H1 (cell line): Measurements from ENCODE around the gene CD247. TPM values are rescaled to one million over a fixed set of nuclear protein-coding genes. Genes with fewer than 3 reads are reported as not detected.

Source experiments
- CTCF ChIA-PET: fragments of 300-600 bp; sonication (Branson Sonifier 250); formaldehyde crosslinking; loops from one replicate; lab custom pipeline; 2021; ENCODE audit not compliant: partially characterized antibody; lab: Charles Lee
- POLR2A ChIA-PET: fragments of 300-600 bp; sonication (Branson Sonifier 250); formaldehyde crosslinking; loops from one replicate; lab custom pipeline; 2021; ENCODE audit warnings: inconsistent platforms; ENCODE audit not compliant: partially characterized antibody; lab: Charles Lee
- DNase-seq, 2 experiments: peaks; one replicate each; pipeline versions ENCODE4 v3.0.0 to v3.0.0-alpha.2; 2010 to 2022; ENCODE audit warnings: low spot score in 2 of 2, low read depth in 1 of 2, mixed read lengths in 1 of 2
- FAIRE-seq: peaks from 2 replicates; lab custom pipeline; 2011; peaks lifted over from hg19 to GRCh38; lab: Jason Lieb, UNC
- H2AFZ ChIP-seq: 2 replicates; pipeline ENCODE4 v1.8.1; 2012; ENCODE audit warnings: low read length, inconsistent platforms
- H2AK5ac ChIP-seq: 2 replicates; pipeline ENCODE4 v1.6.1; 2013; ENCODE audit warnings: low read depth, low read length
- H2BK120ac ChIP-seq: replicated peaks from 2 replicates; pipeline ENCODE3; 2013; ENCODE audit warnings: low read depth, low read length, inconsistent platforms
- H2BK12ac ChIP-seq: 2 replicates; pipeline ENCODE4 v1.6.1; 2013; ENCODE audit warnings: low read depth, low read length
- H2BK15ac ChIP-seq: 2 replicates; pipeline ENCODE4 v1.6.1; 2013; ENCODE audit warnings: low read length
- H2BK20ac ChIP-seq: 2 replicates; pipeline ENCODE4 v1.6.1; 2013; ENCODE audit warnings: low read length
- H2BK5ac ChIP-seq: 2 replicates; pipeline ENCODE4 v1.6.1; 2013; ENCODE audit warnings: low read depth, low read length
- H3K14ac ChIP-seq: 2 replicates; pipeline ENCODE4 v1.6.1; 2013; ENCODE audit warnings: inconsistent platforms; ENCODE audit not compliant: insufficient read length
- H3K18ac ChIP-seq: 2 replicates; pipeline ENCODE4 v1.6.1; 2013; ENCODE audit warnings: low read length; ENCODE audit errors: extremely low read depth
- H3K23ac ChIP-seq: 2 replicates; pipeline ENCODE4 v1.6.1; 2013; ENCODE audit warnings: inconsistent platforms; ENCODE audit not compliant: insufficient read length
- H3K23me2 ChIP-seq: 2 replicates; pipeline ENCODE4 v1.6.1; 2013; ENCODE audit warnings: low read depth, low read length
- H3K27ac ChIP-seq: 2 replicates; pipeline ENCODE4 v1.6.1; 2011; ENCODE audit warnings: low read depth, low read length, inconsistent platforms
- H3K27me3 ChIP-seq, 4 experiments: replicated peaks in 1 of 4; 1 replicate in 1 of 4; 2 replicates in 3 of 4; pipeline versions ENCODE4 v1.6.1 to v1.8.1; 2011 to 2013; ENCODE audit warnings: low read length in 3 of 4, mild to moderate bottlenecking in 3 of 4, inconsistent platforms in 2 of 4, mixed read lengths in 2 of 4, moderate library complexity in 1 of 4; ENCODE audit not compliant: control insufficient read depth in 3 of 4, insufficient read depth in 3 of 4; ENCODE audit errors: extremely low read depth in 1 of 4
- H3K36me3 ChIP-seq, 4 experiments: 2 replicates each; pipeline versions ENCODE4 v1.6.1 to v1.8.1; 2011 to 2013; ENCODE audit warnings: mild to moderate bottlenecking in 4 of 4, low read length in 3 of 4, moderate library complexity in 2 of 4, control low read depth in 1 of 4, inconsistent platforms in 1 of 4; ENCODE audit not compliant: insufficient read depth in 4 of 4, control insufficient read depth in 2 of 4
- H3K4ac ChIP-seq: replicated peaks from 2 replicates; pipeline ENCODE3; 2013; ENCODE audit warnings: low read length, low read depth, mixed read lengths, inconsistent platforms; ENCODE audit not compliant: insufficient read length
- H3K4me1 ChIP-seq, 4 experiments: replicated peaks in 1 of 4; 1 replicate in 1 of 4; 2 replicates in 3 of 4; pipeline versions ENCODE4 v1.6.1 to v1.8.1; 2011 to 2013; ENCODE audit warnings: low read length in 3 of 4, inconsistent platforms in 2 of 4, mixed read lengths in 1 of 4; ENCODE audit not compliant: insufficient read depth in 4 of 4, control insufficient read depth in 3 of 4
- H3K4me2 ChIP-seq, 2 experiments: 2 replicates each; pipeline versions ENCODE4 v1.6.1 to v1.8.1; 2011 to 2013; ENCODE audit warnings: low read depth in 2 of 2, low read length in 2 of 2, control low read depth in 1 of 2, inconsistent platforms in 1 of 2, mild to moderate bottlenecking in 1 of 2; ENCODE audit not compliant: insufficient read depth in 1 of 2
- H3K4me3 ChIP-seq, 4 experiments: fragments of 200-600, 300-600 bp in 1 of 4; sonication (generic), shearing (Covaris generic), sonication (Bioruptor Twin) in 1 of 4; 2 replicates each; pipeline versions ENCODE4 v1.5.1 to v1.8.1; 2011 to 2016; ENCODE audit warnings: low read length in 4 of 4, low read depth in 3 of 4, control low read depth in 2 of 4, inconsistent platforms in 2 of 4, mild to moderate bottlenecking in 2 of 4, mixed read lengths in 1 of 4, moderate library complexity in 1 of 4; ENCODE audit not compliant: insufficient read depth in 2 of 4; ENCODE audit errors: extremely low read depth in 1 of 4
- H3K56ac ChIP-seq: replicated peaks from 2 replicates; pipeline ENCODE3; 2013; ENCODE audit warnings: low read depth, mild to moderate bottlenecking, mixed read lengths, low read length, inconsistent platforms; ENCODE audit not compliant: insufficient read length
- H3K79me1 ChIP-seq: 2 replicates; pipeline ENCODE4 v1.6.1; 2013; ENCODE audit warnings: low read depth, low read length, control low read depth
- H3K79me2 ChIP-seq, 2 experiments: 2 replicates each; pipeline versions ENCODE4 v1.6.1 to v1.8.1; 2012 to 2013; ENCODE audit warnings: low read length in 2 of 2, mild to moderate bottlenecking in 2 of 2, inconsistent platforms in 1 of 2; ENCODE audit not compliant: insufficient read depth in 2 of 2, control insufficient read depth in 1 of 2
- H3K9ac ChIP-seq, 4 experiments: replicated peaks in 1 of 4; 1 replicate in 1 of 4; 2 replicates in 3 of 4; pipeline versions ENCODE4 v1.6.1 to v1.8.1; 2011 to 2013; ENCODE audit warnings: low read depth in 3 of 4, low read length in 3 of 4, control low read depth in 2 of 4, mild to moderate bottlenecking in 2 of 4, moderate library complexity in 2 of 4, inconsistent platforms in 1 of 4; ENCODE audit errors: extremely low read depth in 1 of 4
- H3K9me3 ChIP-seq, 2 experiments: 2 replicates each; pipeline versions ENCODE4 v1.6.1 to v1.8.1; 2012 to 2013; ENCODE audit warnings: mild to moderate bottlenecking in 2 of 2, moderate library complexity in 2 of 2, control low read depth in 1 of 2, inconsistent platforms in 1 of 2, low read depth in 1 of 2, low read length in 1 of 2, mixed read lengths in 1 of 2; ENCODE audit not compliant: insufficient read depth in 2 of 2
- H4K20me1 ChIP-seq, 2 experiments: replicated peaks in 1 of 2; 2 replicates each; pipeline versions ENCODE3 to v1.8.1; 2011 to 2013; ENCODE audit warnings: inconsistent platforms in 2 of 2, low read length in 2 of 2, mild to moderate bottlenecking in 1 of 2; ENCODE audit not compliant: insufficient read depth in 2 of 2, control insufficient read depth in 1 of 2
- H4K5ac ChIP-seq: 2 replicates; pipeline ENCODE4 v1.6.1; 2013; ENCODE audit warnings: low read length, low read depth, mixed read lengths, inconsistent platforms; ENCODE audit not compliant: insufficient read length
- H4K8ac ChIP-seq: 2 replicates; pipeline ENCODE4 v1.8.0; 2013; ENCODE audit warnings: mild to moderate bottlenecking, moderate library complexity, low read length, inconsistent platforms; ENCODE audit not compliant: insufficient read depth; ENCODE audit errors: extremely low read depth
- H4K91ac ChIP-seq: replicated peaks from 2 replicates; pipeline ENCODE3; 2013; ENCODE audit warnings: low read length, mixed read lengths, inconsistent platforms; ENCODE audit not compliant: insufficient read length
- BCL11A ChIP-seq, 2 experiments: IDR thresholded peaks; one replicate each; pipeline ENCODE4 v1.6.1; 2011; ENCODE audit warnings: low read depth in 2 of 2, low read length in 2 of 2, mild to moderate bottlenecking in 2 of 2
- CEBPB ChIP-seq: IDR thresholded peaks from 2 replicates; pipeline ENCODE4 v1.6.1; 2012; ENCODE audit warnings: low read depth, low read length
- EGR1 ChIP-seq: IDR thresholded peaks from 2 replicates; pipeline ENCODE4 v1.6.1; 2011; ENCODE audit warnings: low read depth, low read length, borderline replicate concordance
- EP300 ChIP-seq, 2 experiments: IDR thresholded peaks; 1 replicate in 1 of 2; 2 replicates in 1 of 2; pipeline ENCODE4 v1.6.1; 2011 to 2012; ENCODE audit warnings: low read depth in 2 of 2, low read length in 2 of 2, mild to moderate bottlenecking in 2 of 2, borderline replicate concordance in 1 of 2, inconsistent platforms in 1 of 2, moderate library complexity in 1 of 2
- HDAC6 ChIP-seq: IDR thresholded peaks from one replicate; pipeline ENCODE4 v1.7.1; 2012; ENCODE audit warnings: low read depth, mild to moderate bottlenecking, inconsistent platforms, low read length, moderate library complexity
- POU5F1 ChIP-seq: IDR thresholded peaks from 2 replicates; pipeline ENCODE4 v1.6.1; 2011; ENCODE audit warnings: low read depth, mild to moderate bottlenecking, low read length, moderate library complexity
- SIX5 ChIP-seq: IDR thresholded peaks from 2 replicates; pipeline ENCODE4 v1.6.1; 2011; ENCODE audit warnings: mild to moderate bottlenecking, low read depth, low read length
- SP2 ChIP-seq: IDR thresholded peaks from 2 replicates; pipeline ENCODE4 v1.6.1; 2012; ENCODE audit warnings: mild to moderate bottlenecking, low read length, inconsistent platforms
- SUZ12 ChIP-seq: fragments of 200-600 bp; sonication (generic); IDR thresholded peaks from 2 replicates; pipeline ENCODE4 v1.6.1; 2012; ENCODE audit warnings: mild to moderate bottlenecking, inconsistent platforms, low read length, moderate library complexity, mixed read lengths
- TAF7 ChIP-seq: optimal IDR thresholded peaks from 2 replicates; pipeline ENCODE3; 2011; ENCODE audit warnings: low read depth, mild to moderate bottlenecking, inconsistent platforms, low read length, moderate library complexity, borderline replicate concordance
- WGBS, 2 experiments: shearing (Covaris generic) in 1 of 2; methylation state at CpG; one replicate each; pipeline versions ENCODE4 v1.1.6 to v1.1.7; 2013 to 2015; ENCODE audit warnings: low lambda C conversion rate in 2 of 2, mixed read lengths in 2 of 2, inconsistent platforms in 1 of 2, low coverage in 1 of 2, missing lambda C conversion rate in 1 of 2; ENCODE audit not compliant: insufficient replicate concordance in 2 of 2, insufficient coverage in 1 of 2, insufficient read length in 1 of 2; ENCODE audit errors: extremely low coverage in 1 of 2, missing lambda C conversion rate in 1 of 2; 5-methylcytosine and 5-hydroxymethylcytosine counted together
- polyA plus RNA-seq, 7 experiments: library from polyadenylated mRNA; depleted of rRNA in 3 of 7; stranded (reverse) in 5 of 7; unstranded in 2 of 7; fragments of >200 nt in 5 of 7; fragments of 200-250 nt in 2 of 7; gene quantifications; 1 replicate in 5 of 7; 2 replicates in 1 of 7; 4 replicates in 1 of 7; pipeline versions ENCODE4 v1.2.1 to v1.2.3, GENCODE V29; 2011 to 2013; ENCODE audit warnings: missing spikeins in 2 of 7, mixed read lengths in 2 of 7
- total RNA-seq: library from RNA; stranded (reverse); fragmentation: NEBNext Ultra II Directional; extraction: Animal tissue kit (Norgen Biotek cat#: 25700); gene quantifications from 2 replicates; pipeline ENCODE4 v1.2.1, GENCODE V29; 2021
- TF ChIP-seq, protein P1 (sequence below): IDR thresholded peaks from 2 replicates; pipeline ENCODE4 v1.6.1; 2012; ENCODE audit warnings: inconsistent platforms

Gene CD247
- total and polyA plus RNA-seq, 2 of the 8 experiments (the other 6 are each of a cell fraction or from before 2014, with no cell fraction given): 2.0 to 2.2 TPM

DNA sequence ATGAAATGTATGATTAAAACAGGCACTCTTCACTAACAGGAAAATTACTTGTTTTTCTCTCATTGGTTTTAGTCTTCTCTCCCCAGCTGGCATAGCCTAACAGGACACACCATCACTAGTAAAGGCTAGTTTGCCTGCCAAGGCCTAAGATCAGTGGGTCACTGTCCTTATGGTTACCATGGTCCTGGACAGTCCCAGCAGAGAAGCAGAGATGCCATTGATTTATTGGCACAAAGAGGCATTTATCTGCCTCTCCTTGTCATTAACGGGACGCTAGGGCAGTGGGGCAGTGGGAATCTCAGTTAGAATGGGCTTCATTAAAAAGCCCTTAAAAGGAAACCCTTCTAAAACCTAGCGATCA lies 13.9 kb downstream of the CD247 start:
- no peak overlapping the region for H3K56ac ChIP-seq
- H3K14ac ChIP-seq: no peak overlapping the region
- H4K91ac ChIP-seq: no peak overlapping the region
- DNase-seq (no peak), FAIRE-seq (no peak)
- no peak overlapping the region for H4K8ac ChIP-seq
- no peak overlapping the region for H2BK15ac ChIP-seq
- H3K4me1 ChIP-seq: peaks cover 4 to 12% (median 9%) of the 10 kb centered on the region in 4 experiments; a peak in 5 of 7 replicates
- H3K4me2 ChIP-seq: no peak overlapping the region
- no peak overlapping the region for H3K27ac ChIP-seq
- 87% methylated on average over 3 of the region's 3 CpGs; no CpG with 5 or more reads in 1 of the 2 experiments for WGBS, 2 experiments
- H3K9ac ChIP-seq: 0 out of 7 replicates have a peak overlapping the region, but pooled peaks of 1 of the 4 experiments have one; percentile 4
- no peak overlapping the region for H2BK20ac ChIP-seq
- no peaks in the 10 kb centered on the region for H3K9me3 ChIP-seq
- POLR2A ChIA-PET: no interaction called here
- no peaks in the 10 kb centered on the region for H3K79me1 ChIP-seq
- no peak overlapping the region for H3K4ac ChIP-seq
- H3K27me3 ChIP-seq: peaks cover 0 to 2% (median 0%) of the 10 kb centered on the region in 4 experiments; a peak in 1 of 7 replicates
- no peak overlapping the region for H4K5ac ChIP-seq
- no peak overlapping the region for H2AK5ac ChIP-seq
- H2BK120ac ChIP-seq: no peak overlapping the region
- H3K23ac ChIP-seq: no peak overlapping the region
- H3K23me2 ChIP-seq: no peaks in the 10 kb centered on the region
- no peak overlapping the region for H2BK5ac ChIP-seq
- H3K18ac ChIP-seq: no peak overlapping the region
- no peak overlapping the region for H3K4me3 ChIP-seq
- no peak overlapping the region for H2AFZ ChIP-seq
- no peak overlapping the region for H2BK12ac ChIP-seq
- no peaks in the 10 kb centered on the region for H3K79me2 ChIP-seq
- no peaks in the 10 kb centered on the region for H4K20me1 ChIP-seq
- CTCF ChIA-PET: interaction anchor here (1.1 to 1.8 kb wide), 3 partner anchors 29 to 66 kb away, joined by 3 to 11 read pairs (median 4); no protein-coding TSS in a partner anchor
- no peaks in the 10 kb centered on the region for H3K36me3 ChIP-seq
- no peak for TF ChIP-seq EGR1
- TF ChIP-seq HDAC6: no peak
- TF ChIP-seq, protein P1, sequence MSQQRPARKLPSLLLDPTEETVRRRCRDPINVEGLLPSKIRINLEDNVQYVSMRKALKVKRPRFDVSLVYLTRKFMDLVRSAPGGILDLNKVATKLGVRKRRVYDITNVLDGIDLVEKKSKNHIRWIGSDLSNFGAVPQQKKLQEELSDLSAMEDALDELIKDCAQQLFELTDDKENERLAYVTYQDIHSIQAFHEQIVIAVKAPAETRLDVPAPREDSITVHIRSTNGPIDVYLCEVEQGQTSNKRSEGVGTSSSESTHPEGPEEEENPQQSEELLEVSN: no peak
- TF ChIP-seq SIX5: no peak
- no peak for TF ChIP-seq SP2
- TF ChIP-seq TAF7: no peak
- no peak for TF ChIP-seq CEBPB
- TF ChIP-seq POU5F1: no peak
- no peak for TF ChIP-seq SUZ12
- TF ChIP-seq EP300 (IDR thresholded peaks at IDR 0.05; ENCODE audit: borderline replicate concordance in 1 of 2, low read depth in 2 of 2, low read length in 2 of 2): no peak
- TF ChIP-seq BCL11A (IDR thresholded peaks at IDR 0.05; ENCODE audit: low read depth in 2 of 2, low read length in 2 of 2): no peak
